NCI-H1048 (cell line): ENCODE measurements around the gene LASP1NB.
"Not testable (repeated sequence)": the region's sequence is repeated elsewhere in the genome, so short reads cannot be mapped to it uniquely, and the experiment has no call there.

Source experiments
- DNase-seq: peaks from one replicate; lab custom pipeline; 2025; lab: John Stamatoyannopoulos, UW

The LASP1NB gene

DNA sequence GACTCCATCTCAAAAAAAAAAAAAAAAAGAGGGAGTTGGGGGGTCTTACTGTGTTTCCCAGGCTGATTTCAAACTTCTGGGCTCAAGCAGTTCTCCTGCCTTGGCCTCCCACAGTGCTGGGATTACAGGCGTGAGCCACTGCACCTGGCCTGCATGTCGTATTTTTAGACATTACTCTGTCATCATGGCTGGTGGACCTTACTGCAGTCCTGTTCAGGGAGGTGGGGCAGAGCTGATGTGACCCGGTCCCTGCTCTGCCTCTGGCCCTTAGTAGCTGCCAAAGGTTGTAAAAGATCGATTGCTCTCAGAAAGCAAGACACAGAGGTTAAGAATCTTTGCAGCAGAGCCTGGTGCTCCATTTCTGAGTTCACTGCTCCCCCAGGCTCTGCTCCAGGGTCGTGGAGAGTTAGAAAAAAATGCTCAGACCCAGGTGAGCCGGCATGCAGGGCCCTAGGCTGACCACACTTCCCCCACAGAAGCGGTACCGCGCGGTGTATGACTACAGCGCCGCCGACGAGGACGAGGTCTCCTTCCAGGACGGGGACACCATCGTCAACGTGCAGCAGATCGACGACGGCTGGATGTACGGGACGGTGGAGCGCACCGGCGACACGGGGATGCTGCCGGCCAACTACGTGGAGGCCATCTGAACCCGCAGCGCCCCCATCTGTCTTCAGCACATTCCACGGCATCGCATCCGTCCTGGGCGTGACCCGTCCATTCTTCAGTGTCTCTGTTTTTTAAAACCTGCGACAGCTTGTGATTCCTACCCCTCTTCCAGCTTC is 7.1 kb upstream of the LASP1NB start:
- no peak for DNase-seq

DNA sequence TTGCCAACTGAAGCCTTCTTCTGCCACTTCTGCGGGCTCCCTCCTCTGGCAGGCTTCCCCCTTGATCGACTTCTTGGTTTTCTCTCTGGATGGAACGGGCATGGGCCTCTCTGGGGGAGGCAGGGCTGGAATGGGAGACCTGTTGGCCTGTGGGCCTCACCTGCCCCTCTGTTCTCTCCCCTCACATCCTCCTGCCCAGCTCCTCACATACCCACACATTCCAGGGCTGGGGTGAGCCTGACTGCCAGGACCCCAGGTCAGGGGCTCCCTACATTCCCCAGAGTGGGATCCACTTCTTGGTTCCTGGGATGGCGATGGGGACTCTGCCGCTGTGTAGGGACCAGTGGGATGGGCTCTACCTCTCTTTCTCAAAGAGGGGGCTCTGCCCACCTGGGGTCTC is 6.5 kb upstream of the LASP1NB start:
- DNase-seq = no peak

DNA sequence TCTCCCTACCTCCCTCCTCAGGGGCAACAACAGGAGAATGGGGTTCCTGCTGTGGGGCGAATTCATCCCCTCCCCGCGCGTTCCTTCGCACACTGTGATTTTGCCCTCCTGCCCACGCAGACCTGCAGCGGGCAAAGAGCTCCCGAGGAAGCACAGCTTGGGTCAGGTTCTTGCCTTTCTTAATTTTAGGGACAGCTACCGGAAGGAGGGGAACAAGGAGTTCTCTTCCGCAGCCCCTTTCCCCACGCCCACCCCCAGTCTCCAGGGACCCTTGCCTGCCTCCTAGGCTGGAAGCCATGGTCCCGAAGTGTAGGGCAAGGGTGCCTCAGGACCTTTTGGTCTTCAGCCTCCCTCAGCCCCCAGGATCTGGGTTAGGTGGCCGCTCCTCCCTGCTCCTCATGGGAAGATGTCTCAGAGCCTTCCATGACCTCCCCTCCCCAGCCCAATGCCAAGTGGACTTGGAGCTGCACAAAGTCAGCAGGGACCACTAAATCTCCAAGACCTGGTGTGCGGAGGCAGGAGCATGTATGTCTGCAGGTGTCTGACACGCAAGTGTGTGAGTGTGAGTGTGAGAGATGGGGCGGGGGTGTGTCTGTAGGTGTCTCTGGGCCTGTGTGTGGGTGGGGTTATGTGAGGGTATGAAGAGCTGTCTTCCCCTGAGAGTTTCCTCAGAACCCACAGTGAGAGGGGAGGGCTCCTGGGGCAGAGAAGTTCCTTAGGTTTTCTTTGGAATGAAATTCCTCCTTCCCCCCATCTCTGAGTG is 5.9 kb upstream of the LASP1NB start:
- DNase-seq = no peak

DNA sequence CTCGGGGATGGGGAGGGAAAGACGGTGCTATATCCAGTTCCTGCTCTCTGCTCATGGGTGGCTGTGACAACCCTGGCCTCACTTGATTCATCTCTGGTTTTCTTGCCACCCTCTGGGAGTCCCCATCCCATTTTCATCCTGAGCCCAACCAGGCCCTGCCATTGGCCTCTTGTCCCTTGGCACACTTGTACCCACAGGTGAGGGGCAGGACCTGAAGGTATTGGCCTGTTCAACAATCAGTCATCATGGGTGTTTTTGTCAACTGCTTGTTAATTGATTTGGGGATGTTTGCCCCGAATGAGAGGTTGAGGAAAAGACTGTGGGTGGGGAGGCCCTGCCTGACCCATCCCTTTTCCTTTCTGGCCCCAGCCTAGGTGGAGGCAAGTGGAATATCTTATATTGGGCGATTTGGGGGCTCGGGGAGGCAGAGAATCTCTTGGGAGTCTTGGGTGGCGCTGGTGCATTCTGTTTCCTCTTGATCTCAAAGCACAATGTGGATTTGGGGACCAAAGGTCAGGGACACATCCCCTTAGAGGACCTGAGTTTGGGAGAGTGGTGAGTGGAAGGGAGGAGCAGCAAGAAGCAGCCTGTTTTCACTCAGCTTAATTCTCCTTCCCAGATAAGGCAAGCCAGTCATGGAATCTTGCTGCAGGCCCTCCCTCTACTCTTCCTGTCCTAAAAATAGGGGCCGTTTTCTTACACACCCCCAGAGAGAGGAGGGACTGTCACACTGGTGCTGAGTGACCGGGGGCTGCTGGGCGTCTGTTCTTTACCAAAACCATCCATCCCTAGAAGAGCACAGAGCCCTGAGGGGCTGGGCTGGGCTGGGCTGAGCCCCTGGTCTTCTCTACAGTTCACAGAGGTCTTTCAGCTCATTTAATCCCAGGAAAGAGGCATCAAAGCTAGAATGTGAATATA is 4.8 kb upstream of the LASP1NB start:
- DNase-seq = no peak

DNA sequence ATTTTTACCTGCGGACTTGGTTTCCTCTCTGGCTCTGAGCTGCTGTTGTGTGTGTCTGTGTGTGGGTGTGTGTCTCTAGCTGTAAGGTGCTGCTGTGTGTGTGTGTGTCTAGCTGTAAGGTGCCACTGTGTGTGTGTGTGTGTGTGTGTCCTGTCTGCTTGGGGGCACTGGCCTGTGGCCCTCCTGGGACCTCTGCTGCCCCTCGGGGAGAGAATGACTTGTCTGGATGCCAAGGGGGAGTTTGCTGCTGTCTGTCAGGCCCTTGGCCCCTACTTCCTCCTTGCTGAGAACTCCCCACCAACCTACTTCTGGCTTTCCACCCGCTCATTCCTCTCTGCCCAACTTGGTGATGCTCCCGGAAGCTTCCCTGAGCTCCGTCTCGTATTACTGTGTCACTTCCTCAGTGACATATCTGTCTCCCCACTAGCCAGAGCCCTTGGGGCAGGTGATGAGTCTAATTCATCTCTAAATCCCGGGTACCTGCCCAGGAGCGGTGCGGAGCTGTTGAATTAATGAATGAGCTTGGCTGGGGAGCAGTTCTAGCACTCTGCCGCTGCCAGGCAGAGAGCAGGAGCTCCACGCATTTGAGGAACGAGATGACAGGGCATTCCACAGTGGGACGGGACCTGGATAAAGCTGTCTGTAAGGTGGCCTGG is 3.5 kb upstream of the LASP1NB start:
- no peak for DNase-seq

DNA sequence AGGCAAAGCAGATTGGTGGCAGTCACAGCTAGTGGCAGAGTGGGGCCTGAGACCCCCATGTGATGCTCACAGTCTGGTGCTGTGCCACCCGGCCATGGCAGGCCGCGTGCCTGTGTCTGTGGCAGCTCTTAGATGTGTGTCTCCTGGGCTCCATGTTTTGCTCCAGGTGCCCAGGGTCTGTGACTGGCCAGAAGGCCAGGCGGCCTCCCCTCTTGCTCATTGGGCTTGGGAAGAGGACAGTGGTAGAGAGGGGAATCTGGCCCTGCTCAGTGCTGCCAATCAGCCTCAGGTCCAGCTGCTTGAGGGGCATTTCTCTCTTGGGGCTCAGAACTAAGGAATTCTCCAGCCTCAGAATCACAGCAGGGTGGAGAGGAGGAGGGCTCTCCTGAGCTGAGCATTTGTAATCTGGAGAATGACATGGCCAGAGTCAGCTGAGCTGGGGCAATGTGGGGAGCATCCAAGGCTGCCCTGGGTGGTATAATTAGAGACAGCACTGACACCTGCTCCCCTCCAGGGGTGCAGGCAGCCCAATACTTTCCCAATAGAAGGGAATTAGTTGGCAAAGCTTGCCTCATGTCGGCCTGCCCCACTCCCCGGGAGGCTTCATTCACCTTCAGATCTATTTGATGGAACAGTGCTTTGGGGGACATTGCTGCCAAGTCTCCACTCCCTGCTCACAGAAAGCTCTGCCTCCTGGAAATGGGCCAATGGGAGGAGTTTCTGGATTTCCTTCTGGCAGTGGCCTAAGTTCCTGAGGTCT is 2.7 kb upstream of the LASP1NB start:
- DNase-seq = no peak

DNA sequence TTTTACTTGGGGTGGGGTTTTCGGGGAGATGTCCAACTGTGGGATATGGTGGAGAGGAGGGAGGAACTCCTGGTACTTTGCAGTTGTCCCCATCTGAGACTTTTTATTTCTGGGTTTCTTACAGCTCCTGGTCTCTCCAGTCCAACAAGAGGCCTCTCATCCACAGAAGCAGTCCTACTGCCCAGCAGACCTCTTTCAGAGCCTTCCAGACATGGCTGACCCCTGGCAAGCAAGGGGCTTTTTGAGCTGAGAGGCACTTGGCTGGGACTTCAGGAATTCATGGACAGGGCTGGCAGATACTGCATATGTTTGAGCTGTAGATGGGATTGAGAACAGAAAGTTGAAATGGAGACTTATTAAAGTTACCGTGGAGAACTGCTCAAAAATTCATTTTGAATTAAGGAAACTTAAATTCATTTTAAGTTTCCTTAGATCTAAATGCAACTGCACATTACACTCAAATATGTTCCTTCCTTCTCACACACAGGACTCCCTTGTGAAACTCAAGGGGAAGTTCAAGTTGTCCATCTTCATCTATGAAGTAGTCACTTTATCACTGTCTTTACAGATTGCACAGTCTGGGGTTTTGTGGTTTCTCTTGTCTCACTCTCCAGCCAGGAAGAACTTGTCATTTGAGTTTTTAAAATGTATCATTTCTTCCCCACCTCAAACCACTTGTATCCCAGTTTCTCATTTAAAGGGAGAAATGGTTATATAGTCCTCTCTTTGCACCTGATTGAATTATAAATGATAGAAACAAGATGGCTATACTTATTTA is 1.1 kb downstream of the LASP1NB start:
- no peak for DNase-seq

DNA sequence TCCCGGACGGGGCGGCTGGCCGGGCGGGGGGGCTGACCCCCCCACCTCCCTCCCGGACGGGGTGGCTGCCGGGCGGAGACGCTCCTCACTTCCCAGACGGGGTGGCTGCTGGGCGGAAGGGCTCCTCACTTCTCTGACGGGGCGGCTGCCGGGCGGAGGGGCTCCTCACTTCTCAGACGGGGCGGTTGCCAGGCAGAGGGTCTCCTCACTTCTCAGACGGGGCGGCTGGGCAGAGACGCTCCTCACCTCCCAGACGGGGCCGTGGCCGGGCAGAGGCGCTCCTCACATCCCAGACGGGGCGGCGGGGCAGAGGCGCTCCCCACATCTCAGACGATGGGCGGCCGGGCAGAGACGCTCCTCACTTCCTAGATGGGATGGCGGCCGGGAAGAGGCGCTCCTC is 5.4 kb downstream of the LASP1NB start:
- DNase-seq = not testable (repeated sequence)

DNA sequence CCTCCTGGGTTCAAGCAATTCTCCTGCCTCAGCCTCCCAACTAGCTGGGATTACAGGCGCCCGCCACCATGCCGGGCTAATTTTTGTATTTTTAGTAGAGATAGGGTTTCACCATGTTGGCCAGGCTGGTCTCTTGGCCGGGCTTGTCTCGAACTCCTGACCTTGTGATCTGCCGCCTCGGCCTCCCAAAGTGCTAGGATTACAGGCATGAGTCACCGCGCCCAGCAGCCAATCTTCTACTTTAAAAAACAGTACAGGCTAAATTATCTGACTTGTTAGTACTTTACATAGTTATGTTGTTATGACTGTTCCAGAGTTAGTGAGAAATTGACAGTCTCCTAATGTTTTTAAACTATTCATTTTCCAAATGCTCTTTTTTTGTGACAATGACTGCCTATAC is 8.5 kb downstream of the LASP1NB start:
- not testable (repeated sequence) for DNase-seq

DNA sequence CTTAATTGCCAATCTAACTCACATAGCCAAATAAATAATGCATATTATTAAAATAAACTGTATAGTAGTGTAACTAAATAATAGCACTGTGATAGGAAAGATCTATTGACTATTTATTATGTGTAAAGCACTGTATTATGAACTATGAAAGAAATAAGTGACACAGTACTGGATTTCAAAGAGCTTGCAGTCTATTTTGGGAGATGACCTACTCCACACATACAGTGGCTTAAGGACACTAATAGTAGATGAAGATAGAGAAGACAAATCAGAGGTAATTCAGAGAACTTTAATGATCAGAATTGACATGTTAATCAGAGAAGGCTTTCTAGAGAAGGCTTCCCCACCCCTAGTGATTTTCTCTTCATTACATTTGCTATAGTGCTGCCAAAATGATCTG is 14.6 kb downstream of the LASP1NB start:
- no peak for DNase-seq

DNA sequence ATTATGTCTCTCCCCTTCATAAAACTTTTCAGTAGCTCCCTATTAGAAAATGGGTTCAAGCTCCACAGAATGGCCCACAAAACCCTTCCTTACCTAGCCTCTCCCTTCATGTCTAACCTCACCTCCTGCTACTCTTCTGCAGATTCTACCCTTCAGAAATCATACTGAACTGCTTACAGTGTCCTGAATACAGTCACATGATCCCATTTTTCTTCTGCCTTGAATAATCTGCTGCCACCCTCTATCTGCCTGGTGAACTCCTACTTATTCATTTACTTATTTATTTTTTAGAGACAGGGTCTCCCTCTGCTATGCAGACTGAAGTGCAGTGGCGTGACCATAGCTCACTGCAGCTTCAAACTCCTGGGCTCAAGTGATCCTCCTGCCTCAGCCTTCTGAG is 15.0 kb downstream of the LASP1NB start:
- DNase-seq = no peak

DNA sequence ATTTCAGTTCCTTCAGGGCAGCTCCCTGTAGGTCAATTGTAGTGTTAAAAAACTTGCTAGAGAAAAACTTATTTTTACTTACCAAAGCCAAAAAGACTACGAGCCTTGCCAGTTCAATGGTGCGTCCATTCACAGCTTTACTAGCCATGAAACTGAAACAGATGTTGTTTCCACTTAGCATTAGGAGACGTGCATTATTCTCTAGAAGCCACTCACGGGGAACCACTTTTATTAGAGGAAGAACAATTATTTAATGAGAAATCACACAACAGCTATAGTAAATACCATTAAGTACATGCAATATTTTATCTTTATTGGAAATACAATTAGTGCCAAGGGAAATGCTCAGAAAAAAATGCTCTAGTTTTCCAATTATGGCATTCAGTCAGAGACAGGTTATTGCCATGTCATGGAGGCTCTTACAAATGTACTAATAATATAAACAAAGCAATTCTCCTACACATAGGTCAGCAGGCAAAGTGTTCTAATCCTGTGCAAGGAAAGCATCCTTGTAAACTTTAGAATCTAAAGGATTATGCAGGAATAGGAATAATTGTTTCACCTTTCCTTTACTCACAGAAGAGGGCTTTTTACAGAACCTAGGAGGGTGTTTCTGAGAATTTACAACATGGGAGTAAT is 17.4 kb downstream of the LASP1NB start:
- no peak for DNase-seq

DNA sequence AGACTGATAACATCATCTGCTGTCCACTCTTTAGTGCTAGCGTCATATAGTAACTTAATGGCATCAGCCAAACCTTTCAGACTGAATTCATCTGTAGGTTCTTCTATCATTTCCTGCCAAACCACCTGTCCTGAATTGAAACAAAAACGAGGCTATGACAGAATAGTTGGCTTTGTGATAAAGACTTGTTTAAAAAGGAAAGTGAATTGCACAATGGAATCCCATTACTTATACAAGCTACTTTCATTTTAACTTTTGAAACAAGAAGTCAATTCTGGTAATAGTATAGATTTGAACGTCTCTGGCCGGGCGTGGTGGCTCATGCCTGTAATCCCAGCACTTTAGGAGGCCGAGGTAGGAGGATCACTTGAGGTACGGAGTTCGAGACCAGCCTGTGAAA is 18.2 kb downstream of the LASP1NB start:
- DNase-seq = no peak

DNA sequence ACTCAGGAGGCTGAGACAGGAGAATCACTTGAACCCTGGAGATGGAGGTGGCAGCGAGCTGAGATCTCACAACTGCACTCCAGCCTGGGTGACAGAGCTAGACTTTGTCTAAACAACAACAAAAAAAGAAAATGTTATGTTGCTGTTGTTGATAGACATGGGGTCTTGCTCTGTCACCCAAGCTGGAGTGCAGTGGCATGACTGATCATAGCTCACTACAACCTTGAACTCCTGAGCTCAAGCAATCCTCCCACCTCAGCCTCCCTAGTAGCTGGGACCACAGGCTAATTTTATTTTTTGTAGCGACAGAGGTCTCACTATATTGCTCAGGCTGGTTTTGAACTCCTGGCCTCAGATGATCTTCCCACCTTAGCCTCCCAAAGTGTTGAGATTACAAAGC is 21.8 kb downstream of the LASP1NB start:
- DNase-seq = no peak

DNA sequence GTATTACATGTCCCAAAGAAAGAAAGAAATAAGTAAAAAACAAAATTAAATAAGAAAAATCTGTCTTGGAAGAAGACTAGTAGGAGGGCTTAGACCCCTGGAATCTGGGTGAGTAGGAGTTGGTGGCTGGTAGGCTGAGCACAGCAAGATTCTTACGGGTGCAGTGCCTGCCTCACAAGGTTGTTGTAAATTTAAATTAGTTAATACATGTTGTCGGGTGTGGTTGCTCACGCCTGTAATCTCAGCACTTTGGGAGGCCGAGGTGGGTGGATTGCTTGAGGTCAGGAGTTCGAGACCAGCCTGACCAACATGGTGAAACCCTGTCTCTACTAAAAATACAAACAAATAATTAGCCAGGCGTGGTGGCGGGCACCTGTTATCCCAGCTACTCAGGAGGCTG is 28.4 kb downstream of the LASP1NB start:
- not testable (repeated sequence) for DNase-seq

DNA sequence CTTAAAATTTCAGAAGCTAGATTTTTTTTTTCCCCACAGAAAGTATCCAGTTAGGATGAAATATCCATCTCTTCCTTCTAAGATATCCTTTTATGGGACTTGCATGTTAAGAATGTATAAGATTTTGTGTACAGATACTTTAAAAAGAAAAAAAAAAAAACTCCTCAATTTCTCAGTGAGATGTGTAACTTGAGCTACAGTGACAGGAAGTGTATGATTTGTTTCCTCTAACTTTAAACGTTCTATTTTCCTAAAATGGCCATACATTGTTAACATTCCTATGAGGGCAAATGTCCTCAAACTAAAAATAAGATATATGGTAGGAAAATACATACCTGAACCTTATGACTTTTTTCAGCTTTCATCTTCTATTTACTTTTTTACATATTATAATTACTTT is 32.9 kb downstream of the LASP1NB start:
- no peak for DNase-seq

DNA sequence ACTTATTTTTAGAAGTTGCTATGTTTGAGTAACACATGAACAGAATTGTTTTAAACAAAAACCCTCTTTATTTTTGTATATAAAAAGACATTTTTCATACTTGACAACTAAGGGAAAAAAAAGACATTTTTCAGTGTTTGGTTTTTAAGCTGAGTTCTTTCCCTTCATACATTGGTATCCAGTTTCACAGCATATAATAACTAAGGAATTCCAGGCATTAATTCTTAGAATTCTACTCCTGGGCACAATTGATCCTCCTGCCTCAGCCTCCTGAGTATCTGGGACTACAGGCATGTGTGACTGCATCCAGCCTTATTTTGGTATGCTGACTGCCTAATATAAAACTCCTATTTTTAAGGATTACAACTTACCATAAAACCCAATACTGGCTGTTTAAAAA is 33.3 kb downstream of the LASP1NB start:
- no peak for DNase-seq

DNA sequence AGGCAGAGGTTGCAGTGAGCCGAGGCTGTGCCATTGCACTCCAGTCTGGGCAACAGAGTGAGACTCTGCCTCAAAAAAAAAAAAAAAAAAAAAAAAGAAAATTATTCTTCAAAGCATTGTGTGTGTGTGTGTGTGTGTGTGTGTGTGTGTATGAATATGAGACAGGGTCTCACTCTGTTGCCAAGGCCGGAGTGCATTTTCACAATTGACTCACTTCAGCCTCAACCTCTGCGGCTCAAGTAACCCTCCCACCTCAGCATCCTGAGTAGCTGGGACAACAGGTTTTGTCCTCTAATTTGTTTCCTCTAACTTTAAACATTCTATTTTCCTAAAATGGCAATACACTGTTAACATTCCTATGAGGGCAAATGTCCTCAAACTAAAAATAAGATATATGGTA is 34.1 kb downstream of the LASP1NB start:
- no peak for DNase-seq

DNA sequence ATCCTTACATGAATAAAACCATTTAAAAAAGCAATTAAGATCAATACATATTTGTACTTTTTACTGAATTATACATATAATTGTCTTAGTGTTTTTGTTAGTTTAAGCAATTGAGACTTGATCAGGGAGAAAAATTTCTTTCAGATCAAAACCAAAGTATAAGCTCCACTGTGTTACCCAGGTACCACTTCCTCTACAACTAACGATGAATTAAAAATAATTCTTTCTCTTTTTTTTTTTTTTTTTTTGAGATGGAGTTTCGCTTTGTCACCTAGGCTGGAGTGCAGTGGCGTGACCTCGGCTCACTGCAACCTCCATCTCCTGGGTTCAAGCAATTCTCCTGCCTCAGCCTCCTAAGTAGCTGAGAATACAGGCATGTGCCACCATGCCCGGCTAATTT is 35.0 kb downstream of the LASP1NB start:
- DNase-seq = no peak

DNA sequence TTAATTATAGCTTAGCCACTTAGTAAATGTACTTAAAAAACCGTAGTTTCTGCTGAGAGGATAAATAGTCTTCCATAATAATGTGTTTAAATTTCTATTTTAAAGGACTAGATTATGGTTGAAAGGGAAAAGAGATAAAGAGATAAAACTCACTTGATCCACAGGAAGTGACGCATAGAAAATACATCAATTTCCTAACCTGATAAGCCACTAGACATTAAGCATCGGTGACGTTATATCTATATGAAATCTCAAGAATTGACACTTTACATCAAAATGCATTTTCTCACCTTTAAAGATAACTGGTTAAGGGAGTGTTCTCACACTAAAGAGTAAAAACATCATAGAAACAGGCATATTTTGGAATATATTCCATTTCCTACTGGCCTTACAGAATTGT is 36.0 kb downstream of the LASP1NB start:
- no peak for DNase-seq
